Gastrocnemius medialis (tissue), 4 donors: ENCODE measurements around the gene FEZF2.

Experiments used
- POLR2A ChIP-seq, 2 donors: fragments of 450-650 bp; IDR thresholded peaks; one replicate each; pipeline ENCODE4 v1.6.1; 2017; ENCODE audit warnings: antibody characterized with exemption in 2 of 2, mild to moderate bottlenecking in 2 of 2, moderate library complexity in 2 of 2
- TF ChIP-seq, protein P1 (sequence below), 5 experiments: fragments of 450-650 bp in 3 of 5; fragments of 200-600 bp in 2 of 5; sonication (generic) in 2 of 5; IDR thresholded peaks in 4 of 5; conservative IDR thresholded peaks in 1 of 5; 1 replicate in 4 of 5; 2 replicates in 1 of 5; pipeline ENCODE4 v1.5.1; 2016 to 2019; ENCODE audit warnings: antibody characterized with exemption in 5 of 5, mild to moderate bottlenecking in 3 of 5, moderate library complexity in 3 of 5

DNA sequence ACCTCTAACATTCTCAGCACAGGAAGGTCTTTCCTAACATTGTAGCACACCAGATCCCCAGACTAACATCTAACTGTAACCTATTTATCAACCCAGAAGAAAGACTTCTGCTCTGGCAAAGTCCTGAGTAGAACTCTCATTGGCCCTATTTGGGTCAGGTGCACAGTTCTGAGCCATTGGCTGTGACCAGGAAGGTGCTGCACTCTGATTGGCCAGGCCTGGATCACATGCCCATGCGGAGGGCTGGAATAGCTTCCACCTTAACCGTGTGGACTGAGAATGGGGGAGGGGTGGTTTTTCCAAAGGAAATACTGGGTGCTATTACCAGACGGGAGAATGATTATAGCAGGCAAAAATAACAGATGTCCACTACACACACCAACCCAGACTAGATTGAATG is 11.5 kb downstream of the FEZF2 start:
- TF ChIP-seq, protein P1, sequence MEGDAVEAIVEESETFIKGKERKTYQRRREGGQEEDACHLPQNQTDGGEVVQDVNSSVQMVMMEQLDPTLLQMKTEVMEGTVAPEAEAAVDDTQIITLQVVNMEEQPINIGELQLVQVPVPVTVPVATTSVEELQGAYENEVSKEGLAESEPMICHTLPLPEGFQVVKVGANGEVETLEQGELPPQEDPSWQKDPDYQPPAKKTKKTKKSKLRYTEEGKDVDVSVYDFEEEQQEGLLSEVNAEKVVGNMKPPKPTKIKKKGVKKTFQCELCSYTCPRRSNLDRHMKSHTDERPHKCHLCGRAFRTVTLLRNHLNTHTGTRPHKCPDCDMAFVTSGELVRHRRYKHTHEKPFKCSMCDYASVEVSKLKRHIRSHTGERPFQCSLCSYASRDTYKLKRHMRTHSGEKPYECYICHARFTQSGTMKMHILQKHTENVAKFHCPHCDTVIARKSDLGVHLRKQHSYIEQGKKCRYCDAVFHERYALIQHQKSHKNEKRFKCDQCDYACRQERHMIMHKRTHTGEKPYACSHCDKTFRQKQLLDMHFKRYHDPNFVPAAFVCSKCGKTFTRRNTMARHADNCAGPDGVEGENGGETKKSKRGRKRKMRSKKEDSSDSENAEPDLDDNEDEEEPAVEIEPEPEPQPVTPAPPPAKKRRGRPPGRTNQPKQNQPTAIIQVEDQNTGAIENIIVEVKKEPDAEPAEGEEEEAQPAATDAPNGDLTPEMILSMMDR (IDR thresholded peaks at IDR 0.05 in 4 of 5, conservative IDR thresholded peaks at IDR 0.05 in 1 of 5) = no peak
- no peak for TF ChIP-seq POLR2A (IDR thresholded peaks at IDR 0.05)
